Stimulated activated CD8-positive, alpha-beta memory T cell treated with anti-CD3 and anti-CD28 coated beads, Interleukin-12 subunit alpha, Interleukin-12 subunit beta, amount 100 ng/mL, for 1 hour (primary cell): ENCODE data around the gene DMBX1.

ENCODE experiments used
- DNase-seq: peaks from one replicate; pipeline ENCODE4 v3.0.0-alpha.2; 2020; ENCODE audit warnings: low read depth

DMBX1 gene

GRCh38 chr1:46483589-46483988 lies 6.0 kb upstream of the DMBX1 start:
- no peak for DNase-seq

DNA sequence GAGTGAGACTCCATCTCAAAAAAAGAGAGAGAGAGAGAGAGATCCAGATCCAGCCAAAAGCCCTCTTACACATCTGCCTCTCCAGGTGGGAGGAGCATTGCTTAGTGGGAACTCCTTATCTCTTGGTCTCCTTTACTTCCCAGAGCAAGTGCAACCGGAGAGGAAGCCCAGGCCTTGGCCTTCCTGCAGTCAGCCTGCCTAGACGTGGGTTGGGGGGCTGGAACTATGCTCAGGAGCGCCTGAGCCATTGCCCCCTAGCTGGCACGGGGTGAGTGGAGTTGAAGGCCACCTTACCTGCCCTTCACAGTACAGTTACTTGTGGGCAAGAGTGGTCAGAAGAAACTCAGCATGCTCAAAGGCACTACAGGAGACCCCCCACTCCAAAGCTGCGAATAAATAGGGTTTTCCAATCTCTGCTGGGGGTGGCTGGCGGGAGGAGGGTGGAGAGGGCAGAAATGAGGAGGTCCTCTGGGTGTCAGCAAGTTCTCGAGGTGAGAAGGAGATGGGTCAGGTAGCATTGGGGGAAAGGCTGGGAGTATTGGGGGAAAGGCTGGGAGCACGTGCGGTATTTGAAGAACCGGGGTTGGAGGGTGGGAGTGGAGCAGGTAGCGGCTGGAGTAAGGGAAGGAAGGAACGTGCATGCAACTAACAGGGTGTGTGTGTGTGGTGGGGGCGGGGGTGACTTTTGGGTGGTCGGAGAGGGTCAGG lies 4.7 kb upstream of the DMBX1 start:
- DNase-seq, result no peak

- DNase-seq, result no peak
Observed at GRCh38 chr1:46485564-46486431, 3.8 kb upstream of the DMBX1 start.

DNA sequence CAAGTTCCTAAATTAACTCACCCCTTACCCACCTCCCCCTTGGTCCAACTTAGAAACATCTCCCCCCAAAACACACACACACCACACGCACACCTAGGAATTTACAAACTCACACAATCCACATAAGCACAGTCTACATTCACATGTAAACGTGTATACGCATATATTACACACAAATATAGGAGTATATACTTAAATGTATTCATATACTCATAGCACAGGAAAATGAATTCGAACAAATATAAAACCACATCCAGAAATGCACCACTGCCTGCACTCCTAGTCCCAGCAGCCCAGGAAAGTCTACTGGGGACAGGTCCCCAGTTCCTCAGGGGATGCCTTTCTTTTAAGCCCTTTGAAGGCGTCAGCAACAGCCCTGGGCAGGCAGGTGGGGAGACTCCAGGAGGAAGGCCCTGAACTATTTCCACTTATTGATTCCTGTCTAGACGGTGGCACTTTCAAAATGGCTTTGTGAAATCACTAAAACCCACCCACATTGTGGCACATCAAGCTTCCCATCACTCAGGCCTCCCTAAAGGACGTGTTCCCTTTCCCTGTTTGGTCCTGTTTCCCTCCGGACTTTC lies 3.1 kb upstream of the DMBX1 start:
- no peak for DNase-seq

- no peak for DNase-seq
Observed at GRCh38 chr1:46487818-46488218, 1.8 kb upstream of the DMBX1 start.

- DNase-seq, result no peak
Observed at GRCh38 chr1:46488343-46489168, 1.1 kb upstream of the DMBX1 start.

GRCh38 chr1:46489169-46489637 lies 433 bp upstream of the DMBX1 start:
- DNase-seq, result no peak

- no peak for DNase-seq
Observed at GRCh38 chr1:46490406-46490655, 695 bp downstream of the DMBX1 start.

DNA sequence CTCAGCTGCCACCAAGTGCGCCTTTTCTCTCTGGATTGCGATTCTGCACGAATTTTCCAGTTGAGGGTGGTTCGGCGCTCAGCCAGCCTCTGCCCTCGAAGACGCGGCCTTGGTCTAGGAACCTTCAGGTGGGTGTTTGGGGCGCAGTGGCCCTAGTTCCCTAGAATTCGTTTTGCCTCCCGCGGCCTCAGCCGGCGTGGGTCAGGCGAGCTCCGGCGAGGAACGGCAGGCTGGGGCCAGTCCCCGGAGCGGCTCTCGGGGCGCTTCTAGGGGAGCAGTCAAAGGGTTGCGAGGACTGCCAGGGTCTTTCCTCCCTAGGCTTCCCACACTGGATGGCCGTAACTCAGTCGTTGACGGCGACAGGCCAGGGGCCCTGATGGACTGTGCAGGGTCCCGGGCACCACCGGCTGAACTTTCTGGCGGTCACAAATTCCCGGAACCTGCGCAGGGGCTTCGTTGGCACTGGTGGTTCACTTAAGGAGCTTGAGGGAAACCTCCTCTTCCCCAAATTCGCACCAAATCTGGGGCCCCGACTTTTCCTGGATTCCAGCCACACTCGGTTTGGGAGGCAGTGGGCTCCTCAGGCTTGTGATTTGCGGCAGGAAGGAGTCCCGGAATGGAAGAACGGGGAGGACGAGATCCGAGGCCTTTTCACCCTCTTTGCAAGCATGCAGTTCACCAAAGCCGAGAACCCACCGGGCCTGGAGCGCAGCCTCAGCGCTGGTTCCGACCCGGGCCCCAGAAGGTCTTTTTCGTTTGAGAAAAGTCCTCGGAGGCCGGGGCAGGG lies 1.2 kb downstream of the DMBX1 start:
- no peak for DNase-seq

GRCh38 chr1:46491443-46492268 lies 2.0 kb downstream of the DMBX1 start:
- no peak for DNase-seq

DNA sequence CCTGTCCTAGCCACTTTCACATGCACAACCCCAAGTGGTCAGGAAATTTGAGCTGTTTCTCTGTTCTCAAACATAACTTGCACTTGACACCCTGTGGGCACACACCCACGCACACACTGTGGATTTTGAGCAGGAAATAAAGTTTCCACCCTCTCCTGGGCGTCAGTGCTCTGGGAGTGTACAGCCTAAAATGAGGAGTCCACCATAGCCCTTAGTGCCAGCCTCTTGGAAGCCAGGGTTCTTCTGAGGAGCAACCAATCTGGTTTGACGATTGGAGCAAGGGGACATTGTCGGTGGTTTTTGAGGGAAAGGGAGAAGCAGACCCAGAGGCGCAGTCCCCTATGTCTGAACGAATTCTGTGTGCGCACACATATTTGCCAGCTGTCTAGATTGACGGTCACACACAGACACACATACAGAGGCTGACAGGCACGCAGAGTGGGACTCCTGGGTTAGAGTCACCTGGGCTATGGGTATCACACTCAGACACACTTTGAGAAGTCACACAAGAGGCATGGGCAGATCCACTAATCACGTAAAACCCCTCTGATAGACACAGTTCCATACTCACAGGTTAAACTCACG lies 2.7 kb downstream of the DMBX1 start:
- DNase-seq, result no peak

DNA sequence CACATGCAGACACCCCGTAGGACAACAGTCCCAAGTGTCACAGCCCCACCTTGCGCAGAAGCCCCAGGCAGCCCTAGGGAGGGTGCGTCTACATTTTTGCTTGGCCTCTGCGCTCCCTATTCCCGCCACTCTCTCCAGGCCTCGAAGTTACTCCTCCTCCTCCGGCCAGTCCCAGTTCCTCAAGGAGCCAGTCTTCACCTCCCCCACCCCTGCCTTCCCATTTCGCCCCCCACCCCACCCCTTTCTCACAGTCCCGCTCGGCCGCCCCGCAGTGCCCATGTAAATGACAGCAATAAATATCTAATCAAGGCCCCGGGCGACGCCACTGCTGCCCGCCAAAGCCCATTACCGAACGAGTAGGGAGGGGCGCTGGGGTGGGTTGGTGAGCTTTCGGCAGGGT lies 3.2 kb downstream of the DMBX1 start:
- no peak for DNase-seq

GRCh38 chr1:46493316-46494032 lies 3.8 kb downstream of the DMBX1 start:
- DNase-seq, result no peak

DNA sequence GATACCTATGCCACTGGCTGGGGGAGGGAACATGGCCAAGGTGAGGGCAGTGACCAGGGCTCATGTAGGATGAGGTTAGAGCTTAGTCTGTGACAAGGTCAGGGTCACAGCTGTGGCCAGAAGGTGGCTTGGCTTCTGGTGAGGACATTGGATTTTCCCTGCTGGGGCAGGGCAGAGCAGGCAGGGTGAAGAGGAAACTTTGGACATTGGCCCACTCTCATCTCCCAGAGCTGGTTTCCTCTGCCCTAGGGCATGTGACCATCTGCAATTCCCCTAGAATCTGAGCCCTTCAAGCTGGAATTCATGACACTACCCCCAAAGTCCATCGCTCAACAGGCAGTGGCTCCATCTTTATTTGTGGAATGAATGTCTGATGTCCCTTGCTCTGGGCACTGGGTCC lies 5.3 kb downstream of the DMBX1 start:
- no peak for DNase-seq

DNA sequence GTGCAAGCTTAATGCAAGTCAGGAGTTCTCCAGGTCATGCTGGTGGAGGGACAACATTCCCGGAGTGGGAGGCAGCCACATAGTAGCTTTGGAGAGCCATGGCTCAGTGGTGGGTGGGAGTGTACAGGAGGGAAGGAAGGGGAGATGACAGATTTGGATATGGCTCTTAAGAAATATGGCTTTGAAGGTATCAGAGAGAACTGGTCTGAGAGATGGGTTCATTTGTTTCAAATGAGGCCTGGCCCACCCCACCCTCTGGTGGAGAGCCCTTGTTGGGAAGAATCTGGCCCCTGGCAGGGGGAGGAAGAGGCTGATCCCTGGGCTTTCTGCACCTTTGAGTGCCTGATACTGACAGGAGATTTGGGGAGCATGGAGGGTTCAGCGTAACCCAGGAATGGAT lies 6.1 kb downstream of the DMBX1 start:
- no peak for DNase-seq

DNA sequence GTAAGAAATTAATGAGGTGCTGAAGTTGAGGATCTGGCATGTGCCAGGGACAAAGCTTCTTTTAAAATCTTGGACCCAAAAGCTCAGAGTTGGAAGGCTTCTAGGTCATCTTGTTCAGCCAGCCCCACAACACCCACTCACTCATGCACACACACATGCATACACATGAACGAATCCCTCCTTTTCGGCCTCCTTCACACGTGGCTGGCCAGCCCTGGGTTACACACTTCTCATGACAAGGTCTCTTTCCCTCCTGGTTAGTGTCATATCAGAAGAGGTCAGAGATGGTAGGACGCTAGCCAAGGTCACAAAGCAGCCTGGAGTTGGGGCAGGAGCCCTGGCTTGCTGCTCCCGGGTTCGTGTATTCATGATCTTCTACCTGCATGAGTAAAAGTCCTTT lies 6.9 kb downstream of the DMBX1 start:
- no peak for DNase-seq

DNA sequence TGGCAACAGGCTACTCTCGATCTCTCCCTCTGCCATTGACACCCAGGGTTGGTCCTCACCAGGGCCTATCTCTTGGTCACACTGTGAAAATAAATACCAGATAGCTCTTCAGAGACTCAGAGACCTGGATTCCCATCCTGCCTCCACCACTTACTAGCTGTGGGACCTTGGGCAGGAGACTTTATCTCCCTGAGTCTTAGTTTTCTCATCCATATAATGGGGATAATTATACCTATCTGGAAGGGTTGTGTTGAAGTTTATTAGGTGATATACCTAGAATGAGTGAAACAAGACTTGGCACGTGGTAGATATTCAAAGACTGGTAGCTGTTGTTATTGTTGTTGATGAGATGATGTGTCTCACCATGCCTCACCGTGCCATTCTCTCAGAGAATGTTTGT lies 7.4 kb downstream of the DMBX1 start:
- DNase-seq, result no peak

DNA sequence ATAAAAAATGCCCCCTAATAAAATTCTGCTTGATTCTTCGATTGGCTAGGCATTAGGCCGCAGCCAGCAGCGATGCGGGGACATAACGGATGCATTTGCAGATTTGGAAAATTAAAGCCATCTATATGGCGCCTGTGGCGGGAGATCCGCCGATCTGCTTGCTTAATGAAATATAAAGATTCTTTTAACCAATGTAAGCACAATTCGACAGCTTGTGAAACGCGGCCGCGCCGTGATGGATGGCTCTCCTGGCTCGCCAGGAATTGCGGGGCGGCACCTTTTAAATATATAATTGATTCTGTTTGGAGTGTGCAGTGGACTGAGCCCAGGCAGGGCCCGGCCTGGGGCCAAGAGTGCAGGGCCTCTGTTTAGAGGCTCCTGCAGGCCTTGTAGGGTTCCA lies 8.0 kb downstream of the DMBX1 start:
- no peak for DNase-seq

GRCh38 chr1:46501528-46501927 lies 11.9 kb downstream of the DMBX1 start:
- DNase-seq, result no peak

DNA sequence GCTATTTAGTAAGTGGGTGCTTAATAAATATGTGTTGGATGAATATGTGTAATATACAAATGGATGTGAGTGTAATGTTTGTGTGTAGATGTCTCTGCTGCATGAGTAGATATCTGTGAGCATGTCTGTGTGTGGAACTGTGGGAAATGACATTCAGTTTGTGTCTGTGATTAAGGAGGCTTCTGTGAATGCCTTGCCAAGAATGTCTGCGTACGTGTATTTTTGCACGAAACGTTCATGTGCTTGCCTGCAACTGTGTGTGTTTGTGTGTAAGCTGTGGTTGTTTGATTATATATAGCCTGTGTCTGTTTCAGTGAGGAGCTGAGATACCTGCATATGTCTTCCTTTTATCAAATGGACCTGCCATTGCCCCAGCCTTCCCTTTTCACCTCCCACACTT lies 13.8 kb downstream of the DMBX1 start:
- no peak for DNase-seq
